Ovary (tissue), 9 donors: ENCODE results near the gene SERPINA1. TPM values are rescaled to one million over a fixed set of nuclear protein-coding genes. Genes with fewer than 3 reads are reported as not detected.

ENCODE experiments used
- DNase-seq, 5 donors: peaks; one replicate each; pipeline ENCODE4 v3.0.0-alpha.2; 2019 to 2020
- H3K27ac ChIP-seq, 2 donors: fragments of 200-600 bp; one replicate each; pipeline versions ENCODE4 v1.5.1 to v1.8.0; 2019 to 2022
- H3K27me3 ChIP-seq: fragments of 200-600 bp; one replicate; pipeline ENCODE4 v1.8.0; 2022
- H3K36me3 ChIP-seq: fragments of 200-600 bp; sonication (generic); one replicate; pipeline ENCODE4 v1.5.1; 2019
- H3K4me1 ChIP-seq: one replicate; pipeline ENCODE4 v1.8.1; 2013; ENCODE audit warnings: mild to moderate bottlenecking, moderate library complexity; ENCODE audit not compliant: insufficient read depth
- H3K4me3 ChIP-seq: fragments of 200-600 bp; sonication (generic); one replicate; pipeline ENCODE4 v1.5.1; 2017
- H3K9me3 ChIP-seq, 2 donors: fragments of 200-600 bp in 1 of 2; sonication (generic) in 1 of 2; one replicate each; pipeline versions ENCODE4 v1.5.1 to v1.8.1; 2013 to 2019; ENCODE audit warnings: mild to moderate bottlenecking in 1 of 2, moderate library complexity in 1 of 2
- CTCF ChIP-seq, 3 donors: fragments of 450-650 bp in 2 of 3; fragments of 200-600 bp in 1 of 3; IDR thresholded peaks; one replicate each; pipeline versions ENCODE4 v1.5.1 to v1.8.0; 2016 to 2022; ENCODE audit warnings: antibody characterized with exemption in 3 of 3, mild to moderate bottlenecking in 1 of 3
- EP300 ChIP-seq: sonication (generic); formaldehyde crosslinking; IDR thresholded peaks from one replicate; pipeline ENCODE4 v1.6.1; 2017; ENCODE audit warnings: antibody characterized with exemption
- POLR2A ChIP-seq: fragments of 450-650 bp; IDR thresholded peaks from one replicate; pipeline ENCODE4 v1.6.1; 2017; ENCODE audit warnings: antibody characterized with exemption, mild to moderate bottlenecking, moderate library complexity
- WGBS, 3 donors: extraction: QIAGEN DNeasy Blood & Tissue Kit in 1 of 3; methylation state at CpG; one replicate each; pipeline versions ENCODE4 v1.1.5 to v1.1.7; 2013 to 2017; 5-methylcytosine and 5-hydroxymethylcytosine counted together
- intact Hi-C, 4 donors: fragments of 100-400 bp; cut with DNase I; formaldehyde crosslinking; loops; one replicate each; pipeline versions ENCODE4 v1.11.0 to v1.15.1; 2022 to 2023
- polyA plus RNA-seq, 2 donors: library from polyadenylated mRNA; stranded (reverse); fragments of 200-250 nt in 1 of 2; fragments of 350-450 nt in 1 of 2; fragmentation: Illumina TruSeq in 1 of 2; extraction: RNeasy Lipid Tissue Mini Kit (QIAGEN cat#74804) in 1 of 2; gene quantifications; one replicate each; pipeline ENCODE4 v1.2.3, GENCODE V29; 2013 to 2014
- total RNA-seq, 7 donors: library from RNA; depleted of rRNA in 2 of 7; stranded (reverse); fragments of >200 nt in 2 of 7; fragmentation: NEBNext Ultra II Directional in 3 of 7; extraction: Animal tissue kit (Norgen Biotek cat#: 25700) in 3 of 7; gene quantifications; one replicate each; pipeline versions ENCODE4 v1.1.0 to v1.2.4, GENCODE V29; 2016 to 2023
- donor health status: DM: no; HTN: no; CAD: no; lungs with moderate emphysema.
- donor health status: DM: no; HTN: no; CAD: no.
- donor health status: Bipolar disorder and iron deficiency.
- donor health status: DM: yes; HTN: yes; CAD: no.
- donor health status: DM: no; HTN: no; CAD: no.
- donor health status: DM: yes; HTN: yes; CAD: no.

Gene SERPINA1
- total and polyA plus RNA-seq, 9 donors = 1.2 to 25.7 (median 9.9) TPM

GRCh38 chr14:94384342-94384741 is 4.1 kb downstream of the SERPINA1 start:
- Histone ChIP-seq H3K36me3 (no peaks in the 10 kb centered on the region), H3K9me3 (no peaks in the 10 kb centered on the region), H3K27ac (peak overlapping the region in 1 of 2 donors; percentile 29), H3K27me3 (no peaks in the 10 kb centered on the region), H3K4me1 (peaks cover 5% of the 10 kb centered on the region), H3K4me3 (no peak overlapping the region)
- no peak for TF ChIP-seq EP300
- TF ChIP-seq POLR2A = no peak
- no peak for TF ChIP-seq CTCF (IDR thresholded peaks at IDR 0.05)
- intact Hi-C loops = no loop called here
- no peak for DNase-seq
- WGBS, 3 donors = 79 to 88% (median 81%) methylated on average over 7 of the region's 7 CpGs

DNA sequence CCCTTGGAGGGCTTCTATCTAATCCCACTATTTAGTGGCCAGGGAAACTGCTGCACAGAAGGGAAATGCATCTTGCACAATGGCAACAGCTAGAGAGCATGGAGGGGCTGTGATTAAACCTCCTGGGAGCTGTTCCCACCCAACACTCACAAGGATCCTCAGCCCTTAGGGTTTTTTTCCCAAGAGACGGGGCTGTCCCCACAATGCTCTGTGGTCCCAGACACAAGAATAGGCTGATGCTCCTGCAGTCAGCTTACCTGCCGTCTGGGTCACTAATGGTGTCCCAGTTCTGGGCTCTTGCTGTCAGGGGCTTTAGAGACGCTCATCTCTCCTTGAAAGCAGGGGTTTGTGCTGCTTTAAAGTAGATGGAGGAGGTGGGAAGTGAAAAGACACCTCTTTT is 4.6 kb downstream of the SERPINA1 start:
- WGBS, 3 donors = 93 to 100% (median 94%) methylated on average over 3 of the region's 3 CpGs
- intact Hi-C loops = no loop called here
- DNase-seq = no peak

DNA sequence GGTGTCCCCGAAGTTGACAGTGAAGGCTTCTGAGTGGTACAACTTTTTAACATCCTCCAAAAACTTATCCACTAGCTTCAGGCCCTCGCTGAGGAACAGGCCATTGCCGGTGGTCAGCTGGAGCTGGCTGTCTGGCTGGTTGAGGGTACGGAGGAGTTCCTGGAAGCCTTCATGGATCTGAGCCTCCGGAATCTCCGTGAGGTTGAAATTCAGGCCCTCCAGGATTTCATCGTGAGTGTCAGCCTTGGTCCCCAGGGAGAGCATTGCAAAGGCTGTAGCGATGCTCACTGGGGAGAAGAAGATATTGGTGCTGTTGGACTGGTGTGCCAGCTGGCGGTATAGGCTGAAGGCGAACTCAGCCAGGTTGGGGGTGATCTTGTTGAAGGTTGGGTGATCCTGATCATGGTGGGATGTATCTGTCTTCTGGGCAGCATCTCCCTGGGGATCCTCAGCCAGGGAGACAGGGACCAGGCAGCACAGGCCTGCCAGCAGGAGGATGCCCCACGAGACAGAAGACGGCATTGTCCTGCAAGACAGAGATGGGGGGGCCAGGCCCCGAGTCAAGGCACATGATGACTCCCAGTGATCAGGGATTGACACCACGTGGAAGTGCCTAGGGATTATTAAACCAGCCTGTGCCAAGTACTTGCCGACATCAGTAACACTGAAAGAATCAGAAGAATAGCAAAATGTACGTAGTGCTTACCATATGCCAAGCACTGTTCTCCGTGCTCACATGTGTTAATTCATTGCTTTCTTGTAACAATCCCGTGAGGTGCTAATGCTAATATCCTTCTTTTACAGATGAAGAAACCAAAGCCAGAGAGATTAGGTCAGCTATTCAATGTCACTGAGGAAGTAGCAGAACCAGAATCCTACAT is 5.4 kb downstream of the SERPINA1 start:
- no peak overlapping the region for H3K4me3 ChIP-seq
- no peak overlapping the region for H3K27ac ChIP-seq
- DNase-seq = peak in 1 of 5 donors; percentile 4
- no peaks in the 10 kb centered on the region for H3K9me3 ChIP-seq
- 84 to 89% (median 85%) methylated on average over 18 of the region's 18 CpGs for WGBS, 3 donors
- no peak for TF ChIP-seq EP300
- no peak for TF ChIP-seq CTCF (IDR thresholded peaks at IDR 0.05)
- no peak for TF ChIP-seq POLR2A
- no peaks in the 10 kb centered on the region for H3K36me3 ChIP-seq
- H3K27me3 ChIP-seq = no peaks in the 10 kb centered on the region
- intact Hi-C loops = no loop called here
- peaks cover 5% of the 10 kb centered on the region for H3K4me1 ChIP-seq

More for the DNA sequence above, 4.6 kb downstream of the SERPINA1 start:
- H3K4me3 ChIP-seq = no peak overlapping the region
- no peak for TF ChIP-seq CTCF (IDR thresholded peaks at IDR 0.05)
- TF ChIP-seq EP300 = no peak
- TF ChIP-seq POLR2A = no peak
- H3K9me3 ChIP-seq = no peaks in the 10 kb centered on the region
- H3K27ac ChIP-seq = no peak overlapping the region
- H3K36me3 ChIP-seq = no peaks in the 10 kb centered on the region
- peaks cover 5% of the 10 kb centered on the region for H3K4me1 ChIP-seq
- H3K27me3 ChIP-seq = no peaks in the 10 kb centered on the region

GRCh38 chr14:94382099-94382715 is 6.2 kb downstream of the SERPINA1 start:
- WGBS, 3 donors = 83 to 90% (median 85%) methylated on average over 4 of the region's 4 CpGs
- H3K27me3 ChIP-seq = no peaks in the 10 kb centered on the region
- H3K27ac ChIP-seq = no peak overlapping the region
- intact Hi-C loops = no loop called here
- no peak for DNase-seq
- H3K36me3 ChIP-seq = no peaks in the 10 kb centered on the region
- no peaks in the 10 kb centered on the region for H3K9me3 ChIP-seq
- TF ChIP-seq CTCF (IDR thresholded peaks at IDR 0.05) (no peak), POLR2A (no peak), EP300 (no peak)
- peaks cover 5% of the 10 kb centered on the region for H3K4me1 ChIP-seq
- H3K4me3 ChIP-seq = no peak overlapping the region
